22Rv1 (cell line): ENCODE data around the gene CDKN3.
"Not testable (repeated sequence)": the region's sequence is repeated elsewhere in the genome, so short reads cannot be mapped to it uniquely, and the experiment has no call there.

ENCODE experiments used
- CTCF ChIP-seq: fragments of 450-650 bp; IDR thresholded peaks from 2 replicates; pipeline ENCODE4 v1.5.1; 2017; ENCODE audit warnings: mild to moderate bottlenecking
- ZFX ChIP-seq: fragments of 450-650 bp; IDR thresholded peaks from 2 replicates; pipeline ENCODE4 v1.6.1; 2017; ENCODE audit warnings: antibody characterized with exemption, borderline replicate concordance

- TF ChIP-seq CTCF, ZFX: not testable (repeated sequence)
Measured at GRCh38 chr14:54378893-54379292, 17.9 kb upstream of the CDKN3 start.
